ENCODE results near the gene CREB5. TPM values are rescaled to one million over a fixed set of nuclear protein-coding genes. Genes with fewer than 3 reads are reported as not detected.
A peak's percentile ranks its signal among the peaks of the same experiment; 100 is the strongest.

CREB5 gene
- total RNA-seq, 1 experiment from 2014 or later, result 1.3 TPM

DNA sequence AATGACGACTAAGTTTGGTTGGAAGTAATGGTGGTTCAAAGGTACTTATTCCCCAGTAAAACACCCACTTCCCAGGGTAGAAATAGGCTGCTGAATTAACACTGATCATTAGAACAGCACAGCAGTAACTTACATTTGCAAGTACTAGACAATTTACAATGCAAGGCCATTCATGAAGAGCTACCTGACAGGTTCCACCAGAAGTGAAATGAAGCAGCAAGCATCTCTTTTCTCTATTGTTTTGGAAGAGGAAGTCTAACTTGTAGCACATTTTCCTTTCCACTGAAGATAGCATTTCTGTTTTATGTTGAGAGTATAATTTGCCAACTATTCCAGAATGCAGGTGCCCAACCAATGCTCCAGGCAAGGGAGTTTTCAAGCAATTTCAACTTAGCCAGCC is 145.9 kb downstream of the CREB5 start:
- Mint-ChIP-seq H3K27ac (no peak overlapping the region), H3K4me1 (peaks cover 37% of the 10 kb centered on the region), H3K27me3 (ENCODE audit: low read depth) (no peaks in the 10 kb centered on the region), H3K9me3 (no peaks in the 10 kb centered on the region), H3K36me3 (no peaks in the 10 kb centered on the region), H3K4me3 (no peak overlapping the region)
- ATAC-seq (no peak; the same call in 1 of the 2 replicates), DNase-seq (ENCODE audit: low spot score) (no peak)
- POLR2A ChIA-PET, result no interaction called here
- CTCF ChIA-PET, result no interaction called here
- TF ChIP-seq ESRRA (CRISPR knock-in tag; IDR thresholded peaks at IDR 0.05; ENCODE audit: borderline replicate concordance) (no peak), ATF1 (CRISPR knock-in tag; IDR thresholded peaks at IDR 0.05) (no peak), ZNF263 (CRISPR knock-in tag; IDR thresholded peaks at IDR 0.05; ENCODE audit: low read depth) (no peak), SOX15 (CRISPR knock-in tag; IDR thresholded peaks at IDR 0.05) (no peak), NFYB (CRISPR knock-in tag; conservative IDR thresholded peaks at IDR 0.05; ENCODE audit: low read depth) (no peak), TEAD1 (CRISPR knock-in tag; IDR thresholded peaks at IDR 0.05) (no peak), NR3C1 (CRISPR knock-in tag; conservative IDR thresholded peaks at IDR 0.05; ENCODE audit: low read depth) (no peak), CBFB (CRISPR knock-in tag; IDR thresholded peaks at IDR 0.05; ENCODE audit: low read depth) (no peak), TCF7 (CRISPR knock-in tag; IDR thresholded peaks at IDR 0.05; ENCODE audit: low read depth) (no peak), CREB1 (CRISPR knock-in tag; IDR thresholded peaks at IDR 0.05) (no peak), ZBTB21 (CRISPR knock-in tag; IDR thresholded peaks at IDR 0.05; ENCODE audit: borderline replicate concordance) (no peak)
- TF ChIP-seq, protein P1, sequence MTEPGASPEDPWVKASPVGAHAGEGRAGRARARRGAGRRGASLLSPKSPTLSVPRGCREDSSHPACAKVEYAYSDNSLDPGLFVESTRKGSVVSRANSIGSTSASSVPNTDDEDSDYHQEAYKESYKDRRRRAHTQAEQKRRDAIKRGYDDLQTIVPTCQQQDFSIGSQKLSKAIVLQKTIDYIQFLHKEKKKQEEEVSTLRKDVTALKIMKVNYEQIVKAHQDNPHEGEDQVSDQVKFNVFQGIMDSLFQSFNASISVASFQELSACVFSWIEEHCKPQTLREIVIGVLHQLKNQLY (CRISPR knock-in tag; IDR thresholded peaks at IDR 0.05), result no peak
- TF ChIP-seq, protein P2, sequence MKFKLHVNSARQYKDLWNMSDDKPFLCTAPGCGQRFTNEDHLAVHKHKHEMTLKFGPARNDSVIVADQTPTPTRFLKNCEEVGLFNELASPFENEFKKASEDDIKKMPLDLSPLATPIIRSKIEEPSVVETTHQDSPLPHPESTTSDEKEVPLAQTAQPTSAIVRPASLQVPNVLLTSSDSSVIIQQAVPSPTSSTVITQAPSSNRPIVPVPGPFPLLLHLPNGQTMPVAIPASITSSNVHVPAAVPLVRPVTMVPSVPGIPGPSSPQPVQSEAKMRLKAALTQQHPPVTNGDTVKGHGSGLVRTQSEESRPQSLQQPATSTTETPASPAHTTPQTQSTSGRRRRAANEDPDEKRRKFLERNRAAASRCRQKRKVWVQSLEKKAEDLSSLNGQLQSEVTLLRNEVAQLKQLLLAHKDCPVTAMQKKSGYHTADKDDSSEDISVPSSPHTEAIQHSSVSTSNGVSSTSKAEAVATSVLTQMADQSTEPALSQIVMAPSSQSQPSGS (CRISPR knock-in tag; IDR thresholded peaks at IDR 0.05; ENCODE audit: borderline replicate concordance, low read depth), result no peak
- TF ChIP-seq, protein P3, sequence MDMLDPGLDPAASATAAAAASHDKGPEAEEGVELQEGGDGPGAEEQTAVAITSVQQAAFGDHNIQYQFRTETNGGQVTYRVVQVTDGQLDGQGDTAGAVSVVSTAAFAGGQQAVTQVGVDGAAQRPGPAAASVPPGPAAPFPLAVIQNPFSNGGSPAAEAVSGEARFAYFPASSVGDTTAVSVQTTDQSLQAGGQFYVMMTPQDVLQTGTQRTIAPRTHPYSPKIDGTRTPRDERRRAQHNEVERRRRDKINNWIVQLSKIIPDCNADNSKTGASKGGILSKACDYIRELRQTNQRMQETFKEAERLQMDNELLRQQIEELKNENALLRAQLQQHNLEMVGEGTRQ (CRISPR knock-in tag; IDR thresholded peaks at IDR 0.05), result no peak
- TF ChIP-seq, protein P4, sequence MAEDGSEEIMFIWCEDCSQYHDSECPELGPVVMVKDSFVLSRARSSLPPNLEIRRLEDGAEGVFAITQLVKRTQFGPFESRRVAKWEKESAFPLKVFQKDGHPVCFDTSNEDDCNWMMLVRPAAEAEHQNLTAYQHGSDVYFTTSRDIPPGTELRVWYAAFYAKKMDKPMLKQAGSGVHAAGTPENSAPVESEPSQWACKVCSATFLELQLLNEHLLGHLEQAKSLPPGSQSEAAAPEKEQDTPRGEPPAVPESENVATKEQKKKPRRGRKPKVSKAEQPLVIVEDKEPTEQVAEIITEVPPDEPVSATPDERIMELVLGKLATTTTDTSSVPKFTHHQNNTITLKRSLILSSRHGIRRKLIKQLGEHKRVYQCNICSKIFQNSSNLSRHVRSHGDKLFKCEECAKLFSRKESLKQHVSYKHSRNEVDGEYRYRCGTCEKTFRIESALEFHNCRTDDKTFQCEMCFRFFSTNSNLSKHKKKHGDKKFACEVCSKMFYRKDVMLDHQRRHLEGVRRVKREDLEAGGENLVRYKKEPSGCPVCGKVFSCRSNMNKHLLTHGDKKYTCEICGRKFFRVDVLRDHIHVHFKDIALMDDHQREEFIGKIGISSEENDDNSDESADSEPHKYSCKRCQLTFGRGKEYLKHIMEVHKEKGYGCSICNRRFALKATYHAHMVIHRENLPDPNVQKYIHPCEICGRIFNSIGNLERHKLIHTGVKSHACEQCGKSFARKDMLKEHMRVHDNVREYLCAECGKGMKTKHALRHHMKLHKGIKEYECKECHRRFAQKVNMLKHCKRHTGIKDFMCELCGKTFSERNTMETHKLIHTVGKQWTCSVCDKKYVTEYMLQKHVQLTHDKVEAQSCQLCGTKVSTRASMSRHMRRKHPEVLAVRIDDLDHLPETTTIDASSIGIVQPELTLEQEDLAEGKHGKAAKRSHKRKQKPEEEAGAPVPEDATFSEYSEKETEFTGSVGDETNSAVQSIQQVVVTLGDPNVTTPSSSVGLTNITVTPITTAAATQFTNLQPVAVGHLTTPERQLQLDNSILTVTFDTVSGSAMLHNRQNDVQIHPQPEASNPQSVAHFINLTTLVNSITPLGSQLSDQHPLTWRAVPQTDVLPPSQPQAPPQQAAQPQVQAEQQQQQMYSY (CRISPR knock-in tag; IDR thresholded peaks at IDR 0.05), result no peak
- TF ChIP-seq, protein P5, sequence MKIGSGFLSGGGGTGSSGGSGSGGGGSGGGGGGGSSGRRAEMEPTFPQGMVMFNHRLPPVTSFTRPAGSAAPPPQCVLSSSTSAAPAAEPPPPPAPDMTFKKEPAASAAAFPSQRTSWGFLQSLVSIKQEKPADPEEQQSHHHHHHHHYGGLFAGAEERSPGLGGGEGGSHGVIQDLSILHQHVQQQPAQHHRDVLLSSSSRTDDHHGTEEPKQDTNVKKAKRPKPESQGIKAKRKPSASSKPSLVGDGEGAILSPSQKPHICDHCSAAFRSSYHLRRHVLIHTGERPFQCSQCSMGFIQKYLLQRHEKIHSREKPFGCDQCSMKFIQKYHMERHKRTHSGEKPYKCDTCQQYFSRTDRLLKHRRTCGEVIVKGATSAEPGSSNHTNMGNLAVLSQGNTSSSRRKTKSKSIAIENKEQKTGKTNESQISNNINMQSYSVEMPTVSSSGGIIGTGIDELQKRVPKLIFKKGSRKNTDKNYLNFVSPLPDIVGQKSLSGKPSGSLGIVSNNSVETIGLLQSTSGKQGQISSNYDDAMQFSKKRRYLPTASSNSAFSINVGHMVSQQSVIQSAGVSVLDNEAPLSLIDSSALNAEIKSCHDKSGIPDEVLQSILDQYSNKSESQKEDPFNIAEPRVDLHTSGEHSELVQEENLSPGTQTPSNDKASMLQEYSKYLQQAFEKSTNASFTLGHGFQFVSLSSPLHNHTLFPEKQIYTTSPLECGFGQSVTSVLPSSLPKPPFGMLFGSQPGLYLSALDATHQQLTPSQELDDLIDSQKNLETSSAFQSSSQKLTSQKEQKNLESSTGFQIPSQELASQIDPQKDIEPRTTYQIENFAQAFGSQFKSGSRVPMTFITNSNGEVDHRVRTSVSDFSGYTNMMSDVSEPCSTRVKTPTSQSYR (CRISPR knock-in tag; IDR thresholded peaks at IDR 0.05), result no peak

DNA sequence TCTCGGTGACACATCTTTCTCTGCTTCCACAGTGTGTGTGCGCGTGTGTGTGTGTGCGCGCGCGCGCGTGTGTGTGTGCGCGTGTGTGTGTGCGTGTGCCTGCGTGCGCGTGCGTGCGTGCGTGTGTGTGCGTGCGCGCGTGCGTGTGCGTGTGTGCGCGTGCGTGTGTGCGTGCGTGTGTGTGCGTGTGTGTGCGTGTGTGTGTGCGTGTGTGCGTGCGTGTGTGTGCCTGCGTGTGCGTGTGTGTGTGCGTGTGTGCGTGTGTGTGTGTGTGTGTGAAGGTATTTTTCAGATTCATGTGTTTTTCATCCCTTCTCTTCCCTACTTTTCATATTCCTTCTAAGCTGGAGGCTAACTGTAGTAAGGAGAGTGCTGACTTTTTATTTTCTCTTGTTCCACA is 148.4 kb downstream of the CREB5 start:
- Mint-ChIP-seq H3K36me3 (no peaks in the 10 kb centered on the region), H3K27me3 (ENCODE audit: low read depth) (no peaks in the 10 kb centered on the region), H3K4me3 (no peak overlapping the region), H3K4me1 (peaks cover 38% of the 10 kb centered on the region), H3K27ac (no peak overlapping the region), H3K9me3 (no peaks in the 10 kb centered on the region)
- ChIA-PET POLR2A (no interaction called here), CTCF (no interaction called here)
- TF ChIP-seq, protein P6, sequence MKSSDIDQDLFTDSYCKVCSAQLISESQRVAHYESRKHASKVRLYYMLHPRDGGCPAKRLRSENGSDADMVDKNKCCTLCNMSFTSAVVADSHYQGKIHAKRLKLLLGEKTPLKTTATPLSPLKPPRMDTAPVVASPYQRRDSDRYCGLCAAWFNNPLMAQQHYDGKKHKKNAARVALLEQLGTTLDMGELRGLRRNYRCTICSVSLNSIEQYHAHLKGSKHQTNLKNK (CRISPR knock-in tag; IDR thresholded peaks at IDR 0.05), result no peak
- TF ChIP-seq, protein P7, sequence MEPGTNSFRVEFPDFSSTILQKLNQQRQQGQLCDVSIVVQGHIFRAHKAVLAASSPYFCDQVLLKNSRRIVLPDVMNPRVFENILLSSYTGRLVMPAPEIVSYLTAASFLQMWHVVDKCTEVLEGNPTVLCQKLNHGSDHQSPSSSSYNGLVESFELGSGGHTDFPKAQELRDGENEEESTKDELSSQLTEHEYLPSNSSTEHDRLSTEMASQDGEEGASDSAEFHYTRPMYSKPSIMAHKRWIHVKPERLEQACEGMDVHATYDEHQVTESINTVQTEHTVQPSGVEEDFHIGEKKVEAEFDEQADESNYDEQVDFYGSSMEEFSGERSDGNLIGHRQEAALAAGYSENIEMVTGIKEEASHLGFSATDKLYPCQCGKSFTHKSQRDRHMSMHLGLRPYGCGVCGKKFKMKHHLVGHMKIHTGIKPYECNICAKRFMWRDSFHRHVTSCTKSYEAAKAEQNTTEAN (CRISPR knock-in tag; IDR thresholded peaks at IDR 0.05), result peak; percentile 79; the same call in 1 of the 2 replicates
- DNase-seq (ENCODE audit: low spot score), result no peak
- ATAC-seq, result no peak
